ENCODE measurements around the gene AP5B1.

AP5B1 gene

GRCh38 chr11:65798882-65799281 is 18.1 kb upstream of the AP5B1 start:
- DNase-seq, result no peak

GRCh38 chr11:65797711-65798110 is 16.9 kb upstream of the AP5B1 start:
- no peak for DNase-seq

GRCh38 chr11:65796726-65797601 is 16.2 kb upstream of the AP5B1 start:
- no peak for DNase-seq

DNA sequence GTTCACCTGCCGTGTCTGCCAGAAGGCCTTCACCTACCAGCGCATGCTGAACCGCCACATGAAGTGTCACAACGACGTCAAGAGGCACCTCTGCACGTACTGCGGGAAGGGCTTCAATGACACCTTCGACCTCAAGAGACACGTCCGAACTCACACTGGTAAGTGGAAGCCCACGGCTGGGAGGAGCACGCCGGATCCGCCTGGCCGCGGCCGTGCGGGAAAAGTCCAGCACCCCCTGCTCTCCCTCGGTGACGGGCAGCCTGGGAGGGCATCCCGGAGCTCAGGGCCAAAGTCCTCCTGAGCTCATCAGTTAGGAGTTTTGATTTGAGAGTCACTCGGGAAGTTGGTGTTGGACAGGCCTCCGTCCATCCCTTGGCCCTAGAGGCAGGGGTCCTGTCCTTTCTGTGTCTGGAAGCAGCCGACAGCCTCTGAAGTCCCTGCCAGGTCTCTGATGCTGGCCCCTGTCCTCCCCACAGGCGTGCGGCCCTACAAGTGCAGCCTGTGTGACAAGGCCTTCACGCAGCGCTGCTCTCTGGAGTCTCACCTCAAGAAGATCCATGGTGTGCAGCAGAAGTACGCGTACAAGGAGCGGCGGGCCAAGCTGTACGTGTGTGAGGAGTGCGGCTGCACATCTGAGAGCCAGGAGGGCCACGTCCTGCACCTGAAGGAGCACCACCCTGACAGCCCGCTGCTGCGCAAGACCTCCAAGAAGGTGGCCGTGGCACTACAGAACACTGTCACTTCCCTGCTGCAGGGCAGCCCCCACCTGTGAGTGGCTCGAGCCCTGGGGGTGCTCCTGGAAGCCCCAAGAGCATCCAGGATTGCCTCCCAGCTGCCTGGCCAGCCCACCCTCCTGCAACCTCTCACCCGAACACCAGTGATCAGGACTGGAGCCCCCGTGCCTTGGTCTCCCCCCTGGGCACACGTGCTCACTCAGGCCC is 14.1 kb upstream of the AP5B1 start:
- DNase-seq, result no peak

DNA sequence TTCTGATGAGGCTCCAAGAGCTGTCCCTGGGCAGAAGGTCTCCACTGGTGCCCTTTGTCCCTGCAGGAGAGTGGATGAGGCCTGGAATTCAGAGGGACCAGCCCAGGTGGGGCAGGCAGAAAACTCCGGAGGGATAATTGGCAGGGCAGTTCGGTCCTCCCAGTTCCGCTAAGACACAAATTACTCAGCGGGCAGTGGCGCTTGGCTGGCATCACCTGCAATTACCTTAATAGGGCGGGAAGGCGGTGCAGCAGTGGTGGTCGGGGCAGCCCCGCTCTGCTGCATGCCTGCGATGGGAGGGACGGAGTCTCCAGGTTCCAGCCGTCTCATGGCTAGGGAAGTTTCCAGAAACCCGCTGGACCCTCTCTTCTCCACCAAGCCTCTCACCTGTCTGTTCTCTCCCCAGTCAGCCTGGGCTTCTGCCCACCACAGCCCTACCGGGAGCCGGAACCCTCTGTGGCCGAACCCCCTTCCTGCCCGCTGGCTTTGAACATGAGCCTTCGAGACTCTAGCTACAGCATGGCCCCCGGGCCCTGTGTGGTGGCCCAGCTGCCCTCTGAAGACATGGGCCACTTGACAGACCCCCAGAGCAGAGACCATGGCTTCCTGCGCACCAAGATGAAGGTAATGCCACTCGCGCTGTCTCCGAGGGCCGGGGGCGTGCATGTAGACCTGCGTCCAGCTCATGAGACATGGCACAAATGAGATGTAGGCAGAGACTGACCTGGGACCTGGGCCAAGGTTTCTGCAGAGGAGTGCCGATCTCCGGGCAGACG is 13.0 kb upstream of the AP5B1 start:
- no peak for DNase-seq

DNA sequence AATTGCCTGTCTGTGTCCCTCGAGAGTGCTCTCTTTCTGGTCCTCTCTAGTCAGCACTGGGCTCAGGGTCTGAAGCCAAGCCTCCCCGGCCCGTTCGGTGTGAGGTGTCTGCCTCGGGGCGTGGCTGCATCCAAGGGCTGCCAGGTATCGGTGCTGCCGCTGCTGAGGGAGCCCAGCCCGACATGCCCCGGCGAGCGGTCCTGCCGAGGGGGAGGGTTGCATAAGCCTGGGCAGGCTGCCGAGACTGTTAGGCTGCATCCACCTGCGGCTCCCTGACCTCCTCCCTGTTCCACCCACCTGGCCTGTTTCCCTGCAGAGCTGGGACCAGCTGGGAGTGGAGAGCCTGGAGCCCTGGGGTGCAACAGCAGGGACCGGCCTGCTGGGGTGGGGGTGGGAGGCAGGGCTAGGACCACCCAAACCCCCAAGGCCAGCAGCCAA is 12.4 kb upstream of the AP5B1 start:
- no peak for DNase-seq

- no peak for DNase-seq
Observed at GRCh38 chr11:65792456-65792855, 11.7 kb upstream of the AP5B1 start.

GRCh38 chr11:65791719-65792213 is 11.0 kb upstream of the AP5B1 start:
- no peak for DNase-seq

DNA sequence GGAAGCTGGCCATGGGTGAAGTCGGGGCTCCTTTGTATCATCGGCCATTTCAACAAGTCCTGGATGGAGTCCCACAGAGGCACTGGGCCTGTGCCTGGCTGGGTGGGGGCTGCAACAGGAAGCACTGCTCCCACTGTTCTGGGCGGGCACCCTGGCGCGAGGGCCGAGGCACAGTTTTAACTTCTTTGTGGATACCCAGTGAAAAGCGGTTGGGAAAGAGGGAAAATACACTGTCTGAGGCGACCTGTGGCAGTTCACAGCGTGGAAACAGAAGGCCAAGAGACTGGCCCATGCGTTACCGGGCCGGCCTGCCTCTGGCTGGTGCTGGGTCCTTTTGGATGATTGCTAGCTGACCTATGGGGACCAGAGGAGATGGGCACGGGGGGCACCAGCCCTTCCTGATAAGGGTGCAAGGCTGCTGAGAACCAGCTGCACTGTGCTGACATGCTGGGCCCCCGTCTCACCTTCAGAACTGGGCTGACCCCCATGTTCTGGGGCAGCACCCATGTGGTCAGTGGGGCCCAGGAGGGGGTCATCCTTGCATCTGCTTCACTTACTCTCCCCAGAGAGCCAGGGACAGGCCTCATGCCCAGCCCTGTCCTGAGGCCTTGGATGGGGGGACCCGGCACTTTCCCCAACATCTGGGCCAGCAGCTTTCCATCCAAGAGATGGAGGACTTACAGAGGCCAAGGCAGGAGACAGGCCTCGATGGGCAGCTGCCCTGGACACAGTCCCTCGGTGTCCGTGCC is 10.3 kb upstream of the AP5B1 start:
- DNase-seq, result no peak

DNA sequence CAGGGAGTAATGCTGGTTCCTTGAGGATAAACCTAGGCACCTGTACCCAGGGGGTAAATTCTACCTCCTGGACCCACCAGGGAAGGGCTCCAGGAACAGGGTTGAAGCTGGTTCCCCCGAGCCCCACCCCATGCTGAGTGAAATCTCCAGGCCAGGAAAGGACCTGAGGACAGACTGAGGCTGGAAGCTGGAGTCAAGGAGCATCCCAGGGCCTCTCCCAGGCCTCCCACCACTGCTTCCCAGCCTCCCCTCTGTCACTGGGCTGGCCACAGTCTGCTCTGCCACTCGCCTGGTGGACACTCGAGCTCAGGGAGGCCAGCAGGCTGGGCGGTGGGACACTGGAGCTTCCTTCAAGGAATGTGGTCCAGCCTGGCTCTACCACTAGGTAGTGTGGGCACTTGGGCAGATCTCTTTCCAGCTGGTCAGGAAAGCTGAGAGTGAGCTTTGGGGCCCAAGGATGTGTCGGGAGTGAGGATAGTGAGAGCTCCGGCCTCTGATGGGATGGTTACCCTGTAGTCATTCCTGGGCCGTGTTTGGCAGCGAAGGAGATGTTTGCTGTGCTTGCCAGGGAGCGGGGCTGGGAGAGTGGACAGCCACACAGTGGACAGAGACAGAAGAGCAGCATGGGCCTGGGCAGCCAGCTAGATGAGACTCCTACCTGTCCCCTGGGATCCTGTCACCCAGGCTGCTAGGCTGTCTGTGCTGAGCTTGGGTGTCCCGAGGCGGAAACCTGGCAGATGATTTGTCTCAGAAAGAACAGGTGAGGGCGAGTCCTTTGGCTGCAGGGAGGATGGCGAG is 9.5 kb upstream of the AP5B1 start:
- no peak for DNase-seq

DNA sequence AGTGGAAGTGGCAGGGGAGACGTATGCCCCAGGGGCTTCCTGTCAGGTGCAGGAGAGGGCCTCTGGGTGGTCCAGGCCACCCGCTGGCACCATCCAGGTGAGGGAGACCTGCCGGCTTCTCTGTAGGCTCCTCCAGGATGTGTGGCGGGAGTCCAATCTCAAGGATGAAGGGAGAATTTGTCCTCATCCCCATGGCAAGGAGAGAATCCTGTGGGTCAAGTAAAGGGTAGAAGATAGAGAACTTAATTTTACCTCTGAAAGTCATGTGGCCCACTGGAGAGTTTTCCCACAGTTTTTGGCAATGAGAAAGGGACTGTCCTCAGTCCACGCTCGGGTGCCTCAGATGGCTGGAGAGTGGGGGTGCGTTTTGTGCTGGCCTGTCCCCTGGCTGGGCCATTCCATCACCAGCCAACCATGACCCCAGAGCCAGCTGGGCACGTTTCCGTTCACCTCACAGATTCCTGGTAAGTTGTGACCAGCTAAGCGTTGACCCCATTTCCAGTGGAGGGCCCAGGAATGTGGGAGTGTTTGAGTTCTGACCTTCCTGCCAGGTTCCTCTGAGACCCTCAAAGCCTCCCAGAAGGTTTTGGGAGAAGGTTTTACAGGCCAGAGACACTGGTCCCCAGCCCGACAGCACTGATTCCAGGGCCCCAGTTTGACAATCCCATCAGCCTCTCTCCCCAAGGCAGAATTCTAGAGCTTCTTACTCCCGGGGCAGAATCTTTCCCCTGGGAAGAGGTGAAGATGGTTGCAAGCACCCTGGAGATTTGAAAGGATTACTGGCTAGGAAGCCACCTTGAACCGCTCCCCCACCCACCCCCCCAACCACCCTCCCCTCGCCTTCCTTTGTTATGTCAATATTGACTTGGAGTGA is 8.7 kb upstream of the AP5B1 start:
- no peak for DNase-seq

DNA sequence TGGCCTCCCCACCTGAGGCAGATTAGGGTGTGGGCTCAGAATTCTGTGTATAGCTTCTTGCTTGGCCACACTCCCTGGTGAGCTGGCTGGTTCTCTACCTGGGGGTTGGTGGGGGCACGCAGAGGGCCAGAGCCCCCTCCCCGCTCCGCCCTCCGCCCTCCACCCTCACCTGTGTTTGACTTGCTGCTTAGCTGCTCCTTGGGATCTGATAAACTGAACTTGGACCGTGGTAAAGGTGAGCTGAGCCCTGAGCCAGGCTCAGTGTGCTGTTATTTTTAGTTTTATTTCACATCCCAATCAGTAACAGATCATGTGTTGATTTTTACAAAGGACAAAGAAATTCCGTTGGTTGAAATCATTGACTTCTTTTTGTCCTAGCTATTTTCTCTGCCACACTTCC is 8.0 kb upstream of the AP5B1 start:
- no peak for DNase-seq

- no peak for DNase-seq
Observed at GRCh38 chr11:65787649-65788622, 7.2 kb upstream of the AP5B1 start.

DNA sequence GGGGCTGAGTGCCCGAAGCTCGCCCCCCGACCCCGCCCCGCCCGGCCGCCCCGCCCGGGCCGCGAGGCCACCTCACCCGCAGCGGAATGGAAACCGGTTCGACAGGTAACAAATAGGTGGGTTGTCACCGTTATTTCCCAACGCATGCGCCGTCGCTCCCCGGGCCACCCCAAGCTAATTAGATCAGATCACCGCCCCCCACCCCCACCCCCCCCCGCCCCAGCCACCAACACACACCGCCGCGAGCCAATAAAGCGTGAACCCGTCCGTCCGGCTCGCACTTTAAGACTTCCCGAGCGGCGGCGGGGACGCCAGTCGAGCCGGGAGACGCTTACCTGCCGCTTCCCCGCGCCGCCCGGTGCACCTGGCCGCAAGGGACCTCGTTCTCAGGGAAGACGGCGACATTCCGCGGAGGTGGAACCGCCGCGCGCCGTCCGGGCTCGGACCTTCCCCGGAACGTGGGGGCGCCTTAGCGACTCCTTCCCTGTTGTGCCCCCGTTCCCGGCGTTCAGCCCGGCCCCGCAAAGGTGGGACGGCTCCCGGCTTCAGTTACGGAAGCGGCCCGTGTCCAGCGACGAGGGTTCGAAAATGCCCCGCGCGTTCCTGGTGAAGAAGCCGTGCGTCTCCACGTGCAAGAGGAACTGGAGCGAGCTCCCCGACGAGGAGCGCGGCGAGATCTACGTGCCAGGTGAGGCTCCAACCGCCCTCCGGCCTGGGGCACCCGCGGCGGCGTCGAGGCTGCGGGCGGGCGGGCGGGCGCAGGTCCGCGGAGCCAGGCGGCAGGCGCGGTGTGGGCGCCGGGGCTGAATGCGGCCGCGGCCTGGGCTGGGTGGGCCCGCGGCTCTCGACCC is 6.2 kb upstream of the AP5B1 start, which contains the start of gene OVOL1:
Gene OVOL1 (plus strand): TSS at position 278 of the 851 bp plus-strand sequence. CDS start 311 bp downstream, at position 589.
- no peak for DNase-seq

DNA sequence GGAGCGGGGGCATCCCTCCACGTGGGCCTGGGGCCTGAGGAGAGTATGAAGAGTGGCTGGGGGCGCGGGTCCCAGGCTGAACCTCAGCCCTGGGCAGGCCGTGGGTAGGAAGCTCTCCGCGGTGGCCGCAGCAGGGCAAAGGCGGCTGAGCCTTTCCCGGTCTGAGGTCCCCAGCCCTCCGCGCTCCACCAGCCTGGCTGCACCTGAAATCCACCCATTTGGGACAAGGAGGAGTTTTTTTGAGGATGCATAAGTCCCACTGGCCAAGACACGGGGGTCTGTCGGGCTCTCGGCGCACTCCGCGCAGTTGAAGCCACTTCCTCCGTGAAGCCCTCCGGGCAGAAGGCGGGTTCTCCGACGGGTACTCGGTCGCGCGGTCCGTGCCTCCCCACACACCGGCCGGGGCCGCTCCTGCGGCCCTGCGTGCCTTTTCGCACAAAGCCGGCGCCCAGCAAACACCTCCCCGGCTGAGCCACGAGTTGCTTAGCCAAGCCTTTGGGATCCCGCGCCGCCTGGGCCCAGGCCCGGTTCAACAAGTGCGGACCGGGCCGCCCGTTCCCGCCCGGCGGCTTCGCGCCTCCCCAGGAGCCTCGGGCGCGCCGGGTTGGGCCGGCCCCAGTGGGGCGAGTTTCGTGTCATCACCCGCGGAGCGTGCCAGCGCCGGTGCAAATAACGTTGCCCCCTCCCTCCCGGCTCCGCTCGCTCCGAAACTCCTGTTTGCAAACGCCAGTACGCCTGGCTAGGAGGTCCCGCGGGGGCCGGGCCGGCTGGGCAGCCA is 5.4 kb upstream of the AP5B1 start:
- DNase-seq, result no peak

DNA sequence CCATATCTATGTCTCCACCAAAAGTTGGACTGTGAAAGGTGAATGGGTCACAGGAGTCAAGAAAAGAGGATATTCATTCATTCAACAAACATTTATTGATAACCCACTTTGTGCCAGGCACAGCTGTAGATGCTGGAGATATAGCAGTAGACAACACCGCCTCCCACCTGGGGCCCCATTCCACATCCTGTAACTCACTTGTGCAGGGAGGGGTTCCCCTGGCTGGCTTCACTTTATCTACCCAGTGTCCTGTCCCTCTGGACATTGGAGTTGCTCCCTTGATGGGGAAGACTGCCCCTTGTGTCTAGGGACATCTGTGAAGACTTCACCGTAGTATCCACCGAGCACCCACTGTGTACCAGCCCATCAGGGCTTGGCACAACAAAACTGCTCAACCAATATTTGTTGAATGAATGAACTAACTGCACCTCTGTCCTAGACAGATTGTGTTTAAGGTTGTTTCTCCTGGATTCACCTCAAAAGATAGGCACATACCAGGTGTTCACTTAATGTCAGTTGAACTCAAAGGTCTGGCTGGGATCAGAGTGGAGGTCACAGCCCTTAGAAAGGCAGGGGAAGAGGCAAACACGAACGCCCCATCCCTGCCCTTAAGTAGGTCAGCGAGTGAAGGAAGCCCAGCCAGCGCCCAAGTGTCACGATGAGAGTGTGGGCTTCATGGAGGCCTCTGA is 4.7 kb upstream of the AP5B1 start:
- DNase-seq, result no peak
